ENCODE measurements around the gene RHOH. TPM values are rescaled to one million over a fixed set of nuclear protein-coding genes. Genes with fewer than 3 reads are reported as not detected.

The RHOH gene
- not detected in 2 replicates for total RNA-seq

GRCh38 chr4:40196724-40197281 lies at the start of gene RHOH:
TSS of gene RHOH (plus strand) at chr4:40197031. CDS start at chr4:40243387, 46,356 bp downstream.

Other genes with a start within 250 kb of the RHOH start
- 34.9 and 36.2 TPM in 2 replicates for gene PDS5A, start 219.1 kb upstream of the RHOH start, total RNA-seq
- 4.2 and 5.9 TPM in 2 replicates for gene N4BP2, start 140.2 kb upstream of the RHOH start, total RNA-seq
- under 0.01 TPM in 2 replicates for gene CHRNA9, start 138.3 kb downstream of the RHOH start, total RNA-seq

Measured in mesangial cell (primary cell).